ENCODE data around the gene TCF7L2. TPM values are rescaled to one million over a fixed set of nuclear protein-coding genes. Genes with fewer than 3 reads are reported as not detected.

The TCF7L2 gene
- total RNA-seq, 1 experiment from 2014 or later = 45.2 TPM

GRCh38 chr10:112961609-112962008 is 11.6 kb downstream of the TCF7L2 start:
- BruUV-seq (replicated peaks) = no TSS peak
- TF ChIP-seq SIN3A (IDR thresholded peaks at IDR 0.05; ENCODE audit: borderline replicate concordance, insufficient read depth, low read depth, low read length) (no peak), REST (IDR thresholded peaks at IDR 0.05; ENCODE audit: insufficient read depth in 1 of 2, low read depth in 2 of 2, low read length in 1 of 2) (no peak), TCF7L2 (IDR thresholded peaks at IDR 0.05; ENCODE audit: low read depth, low read length) (no peak), CTCF (IDR thresholded peaks at IDR 0.05) (no peak), POLR2AphosphoS5 (IDR thresholded peaks at IDR 0.05; ENCODE audit: low read depth, low read length) (no peak)
- Histone ChIP-seq H3K36me3 (ENCODE audit: control insufficient read depth, insufficient read depth, low read length) (peaks cover 3% of the 10 kb centered on the region; the same call in 1 of the 2 replicates), H3K27me3 (ENCODE audit: control insufficient read depth, insufficient read depth, low read length) (no peaks in the 10 kb centered on the region), H3K27ac (ENCODE audit: low read length) (peak overlapping the region; percentile 94), H3K9me3 (ENCODE audit: control insufficient read depth, insufficient read depth, low read depth, low read length) (no peaks in the 10 kb centered on the region), H3K4me1 (ENCODE audit: control insufficient read depth, insufficient read depth, low read length) (peaks cover 95% of the 10 kb centered on the region), H3K4me3 (ENCODE audit: low read depth in 2 of 2, low read length in 2 of 2) (no peak overlapping the region)
- in situ Hi-C loops (cut with HindIII; ENCODE audit: low pct_unique_long_range_greater_than_20kb, low sequenced_read_pairs) = no loop called here
- intact Hi-C loops (cut with micrococcal nuclease; ENCODE audit: unreplicated experiment) = loop anchor here (2.0 kb wide), 1 partner anchor 165 kb away; no protein-coding TSS in a partner anchor
- DNase-seq (ENCODE audit: low read depth, low spot score) = no peak
- POLR2A ChIA-PET = interaction anchor here (0.5 to 0.7 kb wide), 2 partner anchors 135 to 399 kb away, joined by 3 read pairs; no protein-coding TSS in a partner anchor
- ATAC-seq = no peak
- CTCF ChIA-PET = interaction anchor here (0.6 kb wide), 1 partner anchor 157 kb away, joined by 7 read pairs; no protein-coding TSS in a partner anchor

- Histone ChIP-seq H3K9me3 (ENCODE audit: control insufficient read depth, insufficient read depth, low read depth, low read length) (no peaks in the 10 kb centered on the region), H3K27ac (ENCODE audit: low read length) (peak overlapping the region; percentile 94), H3K36me3 (ENCODE audit: control insufficient read depth, insufficient read depth, low read length) (peaks cover 3% of the 10 kb centered on the region; the same call in 1 of the 2 replicates), H3K4me1 (ENCODE audit: control insufficient read depth, insufficient read depth, low read length) (peaks cover 95% of the 10 kb centered on the region), H3K27me3 (ENCODE audit: control insufficient read depth, insufficient read depth, low read length) (no peaks in the 10 kb centered on the region), H3K4me3 (ENCODE audit: low read depth in 2 of 2, low read length in 2 of 2) (no peak overlapping the region)
- DNase-seq (ENCODE audit: low read depth, low spot score) = no peak
- ChIA-PET POLR2A (no interaction called here), CTCF (no interaction called here)
- TF ChIP-seq TCF7L2 (IDR thresholded peaks at IDR 0.05; ENCODE audit: low read depth, low read length) (no peak), CTCF (IDR thresholded peaks at IDR 0.05) (no peak), POLR2AphosphoS5 (IDR thresholded peaks at IDR 0.05; ENCODE audit: low read depth, low read length) (no peak), REST (IDR thresholded peaks at IDR 0.05; ENCODE audit: insufficient read depth in 1 of 2, low read depth in 2 of 2, low read length in 1 of 2) (no peak), SIN3A (IDR thresholded peaks at IDR 0.05; ENCODE audit: borderline replicate concordance, insufficient read depth, low read depth, low read length) (no peak)
- intact Hi-C loops (cut with micrococcal nuclease; ENCODE audit: unreplicated experiment) = no loop called here
- no TSS peak for BruUV-seq (replicated peaks)
- 0 out of 2 replicates have a peak, but pooled peaks have one; percentile 4 for ATAC-seq
- in situ Hi-C loops (cut with HindIII; ENCODE audit: low pct_unique_long_range_greater_than_20kb, low sequenced_read_pairs) = no loop called here
Measured at GRCh38 chr10:112962343-112962742, 12.3 kb downstream of the TCF7L2 start.
